Measurements from ENCODE around the gene GPRASP1.
"Not testable (repeated sequence)": the region's sequence is repeated elsewhere in the genome, so short reads cannot be mapped to it uniquely, and the experiment has no call there.

DNA sequence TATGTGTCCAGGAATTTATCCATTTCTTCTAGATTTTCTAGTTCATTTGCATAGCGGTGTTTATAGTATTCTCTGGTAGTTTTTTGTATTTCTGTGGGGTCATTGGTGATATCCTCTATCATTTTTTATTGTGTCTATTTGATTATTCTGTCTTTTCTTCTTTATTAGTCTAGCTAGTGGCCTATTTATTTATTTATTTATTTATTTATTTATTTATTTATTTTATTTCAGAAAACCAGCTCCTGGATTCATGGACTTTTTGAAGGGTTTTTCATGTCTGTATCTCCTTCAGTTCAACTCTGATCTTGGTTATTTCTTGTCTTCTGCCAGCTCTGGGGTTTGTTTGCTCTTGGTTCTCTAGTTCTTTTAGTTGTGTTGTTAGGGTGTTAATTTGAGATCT is 26.2 kb downstream of the GPRASP1 start:
- TF ChIP-seq POLR2A (IDR thresholded peaks at IDR 0.05; ENCODE audit: low read depth); POLR2AphosphoS5 (IDR thresholded peaks at IDR 0.05): not testable (repeated sequence)

Measured in esophagus muscularis mucosa (tissue), 2 donors.